Measurements from ENCODE around the gene ARID5A.

The ARID5A gene

DNA sequence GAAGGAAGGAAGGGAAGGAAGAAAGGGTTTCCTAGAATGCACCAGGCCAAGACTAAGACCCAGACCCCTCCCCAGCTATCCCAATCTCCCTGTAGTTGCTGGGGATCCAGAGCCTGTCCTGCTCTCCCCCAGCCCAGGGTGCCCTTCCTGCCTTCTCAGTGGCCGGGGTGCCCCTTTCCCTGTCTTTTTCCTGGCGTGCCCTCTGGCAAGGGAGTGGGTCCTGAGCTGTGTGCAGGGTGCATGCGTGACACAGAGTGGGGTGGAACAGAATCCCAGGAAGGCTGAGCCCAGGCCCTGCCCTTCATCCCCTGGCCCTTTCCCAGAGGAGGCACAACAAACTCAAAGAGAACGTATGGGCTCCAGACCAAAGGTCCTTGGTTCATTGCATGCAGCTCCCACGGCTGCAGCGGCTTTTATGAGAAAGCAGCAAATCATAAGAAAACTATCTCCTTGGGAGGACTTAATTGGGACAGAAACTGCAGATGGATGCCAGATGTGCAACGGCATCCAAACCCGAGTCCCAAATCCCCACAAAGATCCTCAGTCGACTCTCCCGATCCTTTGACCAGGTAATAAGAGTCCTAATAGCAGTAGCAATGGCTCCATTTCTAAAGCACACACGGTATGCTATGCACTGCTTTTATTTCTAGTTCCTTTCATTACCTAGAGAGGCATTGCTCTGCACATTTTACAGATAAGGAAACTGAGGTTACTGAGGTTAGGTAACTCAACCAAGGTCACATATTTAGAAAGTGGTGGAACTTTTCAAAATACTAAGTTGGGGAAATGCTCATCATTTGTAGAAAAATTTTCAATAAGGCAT is 12.7 kb upstream of the ARID5A start:
- H3F3A ChIP-seq (ENCODE audit: low read depth), result peaks cover 6% of the 10 kb centered on the region; the same call in 1 of the 2 replicates
- no peaks in the 10 kb centered on the region for H3K27me3 ChIP-seq (ENCODE audit: insufficient read depth, low read length, poor library complexity, severe bottlenecking)
- no peaks in the 10 kb centered on the region for H3K9me2 ChIP-seq (replicated peaks; ENCODE audit: low read depth, low read length)

DNA sequence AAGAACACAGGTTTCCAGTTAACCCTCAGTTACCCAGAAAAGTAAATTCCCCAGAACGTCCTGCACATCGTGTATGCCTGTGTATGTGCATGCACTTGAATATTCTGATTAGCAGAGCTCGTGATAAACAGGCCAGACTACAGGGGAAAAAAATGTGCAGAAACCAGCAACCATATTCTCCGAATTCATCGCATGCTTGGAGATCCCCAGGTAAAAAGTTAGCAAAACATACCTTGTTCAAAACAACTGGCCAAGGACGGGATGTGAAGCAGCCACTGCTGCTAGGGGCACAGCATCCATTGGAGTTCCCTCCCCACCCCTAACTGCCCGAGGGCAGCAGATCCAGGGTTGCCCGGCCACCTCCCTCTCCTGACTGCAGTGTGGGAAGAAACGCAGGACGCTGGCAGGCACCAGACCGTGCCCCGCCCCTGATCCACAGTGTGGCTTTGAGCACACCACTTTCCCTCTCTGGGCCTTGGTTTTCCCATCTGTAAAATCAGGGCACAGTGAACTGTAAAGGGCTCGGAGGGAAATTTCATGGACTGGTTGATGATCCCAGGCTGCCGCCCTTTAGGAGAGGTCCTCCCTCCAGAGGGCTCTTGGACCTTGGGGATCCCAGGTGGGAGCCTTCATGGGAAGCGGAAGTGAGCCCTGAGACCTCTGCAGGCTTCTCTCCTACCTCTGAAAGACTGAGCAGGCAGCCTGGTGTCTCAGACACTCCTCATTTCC is 11.9 kb upstream of the ARID5A start:
- H3K4me1 ChIP-seq (ENCODE audit: insufficient read depth, low read length, poor library complexity, severe bottlenecking), result peaks cover 24% of the 10 kb centered on the region
- TF ChIP-seq, protein P1, sequence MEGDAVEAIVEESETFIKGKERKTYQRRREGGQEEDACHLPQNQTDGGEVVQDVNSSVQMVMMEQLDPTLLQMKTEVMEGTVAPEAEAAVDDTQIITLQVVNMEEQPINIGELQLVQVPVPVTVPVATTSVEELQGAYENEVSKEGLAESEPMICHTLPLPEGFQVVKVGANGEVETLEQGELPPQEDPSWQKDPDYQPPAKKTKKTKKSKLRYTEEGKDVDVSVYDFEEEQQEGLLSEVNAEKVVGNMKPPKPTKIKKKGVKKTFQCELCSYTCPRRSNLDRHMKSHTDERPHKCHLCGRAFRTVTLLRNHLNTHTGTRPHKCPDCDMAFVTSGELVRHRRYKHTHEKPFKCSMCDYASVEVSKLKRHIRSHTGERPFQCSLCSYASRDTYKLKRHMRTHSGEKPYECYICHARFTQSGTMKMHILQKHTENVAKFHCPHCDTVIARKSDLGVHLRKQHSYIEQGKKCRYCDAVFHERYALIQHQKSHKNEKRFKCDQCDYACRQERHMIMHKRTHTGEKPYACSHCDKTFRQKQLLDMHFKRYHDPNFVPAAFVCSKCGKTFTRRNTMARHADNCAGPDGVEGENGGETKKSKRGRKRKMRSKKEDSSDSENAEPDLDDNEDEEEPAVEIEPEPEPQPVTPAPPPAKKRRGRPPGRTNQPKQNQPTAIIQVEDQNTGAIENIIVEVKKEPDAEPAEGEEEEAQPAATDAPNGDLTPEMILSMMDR (conservative IDR thresholded peaks at IDR 0.05; ENCODE audit: low read length), result no peak
- no peak for TF ChIP-seq EZH2phosphoT487 (IDR thresholded peaks at IDR 0.05; ENCODE audit: borderline replicate concordance)
- no peaks in the 10 kb centered on the region for H3K9me3 ChIP-seq (ENCODE audit: insufficient read depth, low read depth, low read length)
- no peaks in the 10 kb centered on the region for H4K20me1 ChIP-seq (ENCODE audit: insufficient read depth, low read length, poor library complexity, severe bottlenecking)
- H3K9me2 ChIP-seq (replicated peaks; ENCODE audit: low read depth, low read length), result no peaks in the 10 kb centered on the region
- H3K9ac ChIP-seq (ENCODE audit: low read depth, low read length, poor library complexity, severe bottlenecking), result no peak overlapping the region
- H3K4me3 ChIP-seq (ENCODE audit: low read length, poor library complexity, severe bottlenecking), result no peak overlapping the region
- no peak overlapping the region for H2AFZ ChIP-seq (ENCODE audit: low read length)
- H3F3A ChIP-seq (ENCODE audit: low read depth), result peaks cover 6% of the 10 kb centered on the region; the same call in 1 of the 2 replicates
- no peaks in the 10 kb centered on the region for H3K36me3 ChIP-seq (ENCODE audit: insufficient read depth, low read length)
- no peak overlapping the region for H3K4me2 ChIP-seq (ENCODE audit: low read depth, low read length, poor library complexity, severe bottlenecking)
- H3K79me2 ChIP-seq (ENCODE audit: insufficient read depth, low read length), result no peaks in the 10 kb centered on the region
- no peaks in the 10 kb centered on the region for H3K27me3 ChIP-seq (ENCODE audit: insufficient read depth, low read length, poor library complexity, severe bottlenecking)

More for the DNA sequence above, 12.7 kb upstream of the ARID5A start:
- Histone ChIP-seq H2AFZ (ENCODE audit: low read length) (no peak overlapping the region), H4K20me1 (ENCODE audit: insufficient read depth, low read length, poor library complexity, severe bottlenecking) (no peaks in the 10 kb centered on the region), H3K4me1 (ENCODE audit: insufficient read depth, low read length, poor library complexity, severe bottlenecking) (peaks cover 16% of the 10 kb centered on the region), H3K9ac (ENCODE audit: low read depth, low read length, poor library complexity, severe bottlenecking) (no peak overlapping the region), H3K4me2 (ENCODE audit: low read depth, low read length, poor library complexity, severe bottlenecking) (no peak overlapping the region), H3K9me3 (ENCODE audit: insufficient read depth, low read depth, low read length) (no peaks in the 10 kb centered on the region), H3K36me3 (ENCODE audit: insufficient read depth, low read length) (no peaks in the 10 kb centered on the region), H3K79me2 (ENCODE audit: insufficient read depth, low read length) (no peaks in the 10 kb centered on the region), H3K4me3 (ENCODE audit: low read length, poor library complexity, severe bottlenecking) (no peak overlapping the region)
- TF ChIP-seq, protein P1 (conservative IDR thresholded peaks at IDR 0.05; ENCODE audit: low read length), result no peak
- TF ChIP-seq EZH2phosphoT487 (IDR thresholded peaks at IDR 0.05; ENCODE audit: borderline replicate concordance), result no peak

DNA sequence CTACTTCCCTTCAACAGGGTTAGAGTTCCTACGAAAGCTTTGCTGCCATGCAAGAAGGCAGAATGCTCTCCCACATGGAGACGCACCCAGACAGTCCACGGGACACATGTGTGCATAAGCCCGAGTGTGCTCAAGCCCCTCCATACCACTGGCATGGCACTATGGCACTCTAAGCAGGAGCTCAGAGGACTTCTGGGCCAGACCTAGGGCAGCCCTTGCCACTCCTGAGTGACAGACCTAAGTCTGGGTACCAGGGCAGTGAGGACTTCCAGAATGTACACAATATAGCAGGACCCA is 11.4 kb upstream of the ARID5A start:
- Histone ChIP-seq H3K79me2 (ENCODE audit: insufficient read depth, low read length) (no peaks in the 10 kb centered on the region), H3K4me2 (ENCODE audit: low read depth, low read length, poor library complexity, severe bottlenecking) (no peak overlapping the region), H3F3A (ENCODE audit: low read depth) (peaks cover 6% of the 10 kb centered on the region; the same call in 1 of the 2 replicates), H3K9ac (ENCODE audit: low read depth, low read length, poor library complexity, severe bottlenecking) (no peak overlapping the region), H3K4me3 (ENCODE audit: low read length, poor library complexity, severe bottlenecking) (no peak overlapping the region), H3K9me2 (replicated peaks; ENCODE audit: low read depth, low read length) (no peaks in the 10 kb centered on the region), H3K36me3 (ENCODE audit: insufficient read depth, low read length) (no peaks in the 10 kb centered on the region), H3K4me1 (ENCODE audit: insufficient read depth, low read length, poor library complexity, severe bottlenecking) (peaks cover 29% of the 10 kb centered on the region), H2AFZ (ENCODE audit: low read length) (no peak overlapping the region), H3K9me3 (ENCODE audit: insufficient read depth, low read depth, low read length) (no peaks in the 10 kb centered on the region), H4K20me1 (ENCODE audit: insufficient read depth, low read length, poor library complexity, severe bottlenecking) (no peaks in the 10 kb centered on the region), H3K27me3 (ENCODE audit: insufficient read depth, low read length, poor library complexity, severe bottlenecking) (no peaks in the 10 kb centered on the region)
- no peak for TF ChIP-seq EZH2phosphoT487 (IDR thresholded peaks at IDR 0.05; ENCODE audit: borderline replicate concordance)
- TF ChIP-seq, protein P1 (conservative IDR thresholded peaks at IDR 0.05; ENCODE audit: low read length), result no peak
